Thymus (tissue), 11 donors: ENCODE data around the gene CARD11. TPM values are rescaled to one million over a fixed set of nuclear protein-coding genes. Genes with fewer than 3 reads are reported as not detected.
"Not testable (repeated sequence)": the region's sequence is repeated elsewhere in the genome, so short reads cannot be mapped to it uniquely, and the experiment has no call there.

Experiments
- DNase-seq, 9 donors: peaks; one replicate each; pipeline ENCODE4 v3.0.0-alpha.2; 2013; ENCODE audit warnings: low spot score in 9 of 9, low read depth in 6 of 9, missing footprints in 1 of 9
- H3K27ac ChIP-seq, 2 donors: one replicate each; pipeline ENCODE4 v1.5.1; 2013; ENCODE audit warnings: control low read depth in 1 of 2, low read depth in 1 of 2, low read length in 1 of 2, mild to moderate bottlenecking in 1 of 2, moderate library complexity in 1 of 2
- H3K27me3 ChIP-seq, 2 donors: one replicate each; pipeline ENCODE4 v1.5.1; 2013; ENCODE audit warnings: low read length in 1 of 2; ENCODE audit not compliant: control insufficient read depth in 2 of 2, insufficient read depth in 1 of 2
- H3K36me3 ChIP-seq, 2 donors: one replicate each; pipeline ENCODE4 v1.5.1; 2013; ENCODE audit warnings: low read length in 1 of 2, mild to moderate bottlenecking in 1 of 2, moderate library complexity in 1 of 2; ENCODE audit not compliant: control insufficient read depth in 2 of 2, insufficient read depth in 2 of 2
- H3K4me1 ChIP-seq, 2 donors: one replicate each; pipeline ENCODE4 v1.5.1; 2013; ENCODE audit warnings: low read length in 2 of 2; ENCODE audit not compliant: control insufficient read depth in 2 of 2, insufficient read depth in 2 of 2
- H3K4me3 ChIP-seq, 2 donors: one replicate each; pipeline ENCODE4 v1.5.1; 2013; ENCODE audit warnings: low read length in 2 of 2, control low read depth in 1 of 2, mild to moderate bottlenecking in 1 of 2
- H3K9me3 ChIP-seq, 2 donors: one replicate each; pipeline ENCODE4 v1.5.1; 2013; ENCODE audit warnings: low read length in 1 of 2, mild to moderate bottlenecking in 1 of 2; ENCODE audit not compliant: control insufficient read depth in 2 of 2, insufficient read depth in 1 of 2
- WGBS: extraction: QIAGEN DNeasy Blood & Tissue Kit; methylation state at CpG from one replicate; pipeline ENCODE4 v1.1.7; 2013; 5-methylcytosine and 5-hydroxymethylcytosine counted together
- polyA plus RNA-seq: library from polyadenylated mRNA; stranded (reverse); fragments of 200-250 nt; gene quantifications from one replicate; pipeline ENCODE4 v1.2.3, GENCODE V29; 2013
- total RNA-seq: library from RNA; stranded (reverse); fragments of 120-200 nt; gene quantifications from one replicate; pipeline ENCODE4 v1.2.4, GENCODE V29; 2013
- donor health status: healthy.

The CARD11 gene
- total and polyA plus RNA-seq, 2 donors, result 7.2 to 19.4 TPM

- no peaks in the 10 kb centered on the region for H3K27me3 ChIP-seq
- DNase-seq, result no peak
- H3K9me3 ChIP-seq, result no peaks in the 10 kb centered on the region
- H3K36me3 ChIP-seq, result peaks cover 39 to 56% of the 10 kb centered on the region in 2 donors
- no peak overlapping the region for H3K4me3 ChIP-seq
- no peak overlapping the region for H3K27ac ChIP-seq
- 97% methylated on average over 17 of the region's 17 CpGs for WGBS
- peaks cover 0 to 3% of the 10 kb centered on the region in 2 donors for H3K4me1 ChIP-seq
These were observed 122.6 kb downstream of the CARD11 start for GRCh38 chr7:2920956-2921652.

- peaks cover 39 to 59% of the 10 kb centered on the region in 2 donors for H3K36me3 ChIP-seq
- not testable (repeated sequence) for H3K4me1 ChIP-seq, H3K27me3 ChIP-seq, H3K4me3 ChIP-seq, H3K27ac ChIP-seq, H3K9me3 ChIP-seq, DNase-seq
- 71% methylated on average over 2 of the region's 2 CpGs for WGBS
These were observed 123.2 kb downstream of the CARD11 start for GRCh38 chr7:2920480-2920879.

GRCh38 chr7:2920041-2920440, 123.6 kb downstream of the CARD11 start:
- Histone ChIP-seq H3K4me3 (no peak overlapping the region), H3K4me1 (peaks cover 0 to 3% of the 10 kb centered on the region in 2 donors), H3K27ac (no peak overlapping the region), H3K36me3 (peaks cover 44 to 63% of the 10 kb centered on the region in 2 donors), H3K9me3 (no peaks in the 10 kb centered on the region), H3K27me3 (no peaks in the 10 kb centered on the region)
- WGBS, result 97% methylated on average over 4 of the region's 4 CpGs
- no peak for DNase-seq

GRCh38 chr7:2919256-2919655, 124.4 kb downstream of the CARD11 start:
- H3K9me3 ChIP-seq, result no peaks in the 10 kb centered on the region
- H3K4me1 ChIP-seq, result no peaks in the 10 kb centered on the region
- H3K27me3 ChIP-seq, result no peaks in the 10 kb centered on the region
- DNase-seq, result no peak
- 97% methylated on average over 19 of the region's 19 CpGs for WGBS
- peaks cover 46 to 66% of the 10 kb centered on the region in 2 donors for H3K36me3 ChIP-seq
- H3K4me3 ChIP-seq, result no peak overlapping the region
- H3K27ac ChIP-seq, result no peak overlapping the region

- DNase-seq, result no peak
- Histone ChIP-seq H3K36me3 (peaks cover 46 to 67% of the 10 kb centered on the region in 2 donors), H3K27me3 (no peaks in the 10 kb centered on the region), H3K4me1 (no peaks in the 10 kb centered on the region), H3K9me3 (no peaks in the 10 kb centered on the region), H3K4me3 (no peak overlapping the region), H3K27ac (no peak overlapping the region)
- WGBS, result 96% methylated on average over 20 of the region's 20 CpGs
These were observed 125.3 kb downstream of the CARD11 start for GRCh38 chr7:2918406-2918805.

GRCh38 chr7:2915023-2915422, 128.6 kb downstream of the CARD11 start:
- Histone ChIP-seq H3K4me1 (no peaks in the 10 kb centered on the region), H3K27me3 (no peaks in the 10 kb centered on the region), H3K4me3 (no peak overlapping the region), H3K27ac (no peak overlapping the region), H3K36me3 (peaks cover 41 to 66% of the 10 kb centered on the region in 2 donors), H3K9me3 (no peaks in the 10 kb centered on the region)
- DNase-seq, result no peak
- 98% methylated on average over 16 of the region's 16 CpGs for WGBS

- H3K9me3 ChIP-seq, result no peaks in the 10 kb centered on the region
- H3K4me1 ChIP-seq, result no peaks in the 10 kb centered on the region
- H3K36me3 ChIP-seq, result peaks cover 35 to 60% of the 10 kb centered on the region in 2 donors
- no peak overlapping the region for H3K4me3 ChIP-seq
- no peaks in the 10 kb centered on the region for H3K27me3 ChIP-seq
- no peak for DNase-seq
- WGBS, result 95% methylated on average over 26 of the region's 26 CpGs
- no peak overlapping the region for H3K27ac ChIP-seq
These were observed 129.8 kb downstream of the CARD11 start for GRCh38 chr7:2913760-2914387.

- no peak for DNase-seq
These were observed 130.8 kb downstream of the CARD11 start for GRCh38 chr7:2912684-2913439.

GRCh38 chr7:2911466-2911865, 132.2 kb downstream of the CARD11 start:
- H3K27me3 ChIP-seq, result no peaks in the 10 kb centered on the region

More at GRCh38 chr7:2912684-2913439, 130.8 kb downstream of the CARD11 start:
- no peak overlapping the region for H3K4me3 ChIP-seq
- peaks cover 28 to 53% of the 10 kb centered on the region in 2 donors for H3K36me3 ChIP-seq
- 96% methylated on average over 16 of the region's 16 CpGs for WGBS
- no peaks in the 10 kb centered on the region for H3K4me1 ChIP-seq
- no peaks in the 10 kb centered on the region for H3K9me3 ChIP-seq
- no peak overlapping the region for H3K27ac ChIP-seq
- no peaks in the 10 kb centered on the region for H3K27me3 ChIP-seq

More at GRCh38 chr7:2911466-2911865, 132.2 kb downstream of the CARD11 start:
- H3K27ac ChIP-seq, result no peak overlapping the region
- H3K4me1 ChIP-seq, result no peaks in the 10 kb centered on the region
- H3K4me3 ChIP-seq, result no peak overlapping the region
- no peaks in the 10 kb centered on the region for H3K9me3 ChIP-seq
- H3K36me3 ChIP-seq, result peaks cover 25 to 52% of the 10 kb centered on the region in 2 donors
- 96% methylated on average over 13 of the region's 13 CpGs for WGBS
- no peak for DNase-seq
